HCT116 (cell line): ENCODE measurements around the gene ALDH1A1.

ENCODE experiments used
- CEBPB ChIP-seq: IDR thresholded peaks from 2 replicates; pipeline ENCODE4 v1.6.1; 2012; ENCODE audit warnings: low read depth
- CTCF ChIP-seq, 3 experiments: fragments of 200-600 bp in 1 of 3; sonication (generic) in 1 of 3; IDR thresholded peaks in 2 of 3; conservative IDR thresholded peaks in 1 of 3; 2 replicates each; pipeline ENCODE4 v1.5.1; 2012 to 2017; ENCODE audit warnings: low read depth in 2 of 3, low read length in 2 of 3, antibody characterized with exemption in 1 of 3, borderline replicate concordance in 1 of 3, control low read depth in 1 of 3, mild to moderate bottlenecking in 1 of 3, mixed read lengths in 1 of 3, mixed run types in 1 of 3, moderate library complexity in 1 of 3; ENCODE audit not compliant: insufficient read depth in 1 of 3
- EGR1 ChIP-seq: IDR thresholded peaks from 2 replicates; pipeline ENCODE4 v1.6.1; 2012; ENCODE audit warnings: low read depth
- ELF1 ChIP-seq: IDR thresholded peaks from 2 replicates; pipeline ENCODE4 v1.6.1; 2012; ENCODE audit warnings: low read depth, borderline replicate concordance
- EZH2phosphoT487 ChIP-seq: fragments of 200-600 bp; IDR thresholded peaks from 2 replicates; pipeline ENCODE4 v1.6.1; 2018; ENCODE audit warnings: antibody characterized with exemption, borderline replicate concordance
- JUND ChIP-seq: IDR thresholded peaks from 2 replicates; pipeline ENCODE4 v1.6.1; 2012
- POLR2A ChIP-seq: IDR thresholded peaks from 2 replicates; pipeline ENCODE4 v1.7.0; 2011; ENCODE audit warnings: borderline replicate concordance; ENCODE audit not compliant: insufficient read depth, insufficient read length; ENCODE audit errors: extremely low read depth
- POLR2AphosphoS5 ChIP-seq: IDR thresholded peaks from 2 replicates; pipeline ENCODE4 v1.6.1; 2011; ENCODE audit warnings: mild to moderate bottlenecking, low read depth, low read length, moderate library complexity
- RAD21 ChIP-seq: IDR thresholded peaks from 2 replicates; pipeline ENCODE4 v1.6.1; 2012; ENCODE audit warnings: low read depth, mild to moderate bottlenecking
- REST ChIP-seq: IDR thresholded peaks from 2 replicates; pipeline ENCODE4 v1.6.1; 2012; ENCODE audit warnings: low read depth
- SP1 ChIP-seq: IDR thresholded peaks from 2 replicates; pipeline ENCODE4 v1.6.1; 2012; ENCODE audit warnings: low read depth
- ZFX ChIP-seq: fragments of 450-650 bp; IDR thresholded peaks from 2 replicates; pipeline ENCODE4 v1.6.1; 2017

- TF ChIP-seq EZH2phosphoT487: no peak
- no peak for TF ChIP-seq ZFX
- TF ChIP-seq REST: no peak
- TF ChIP-seq JUND: no peak
- no peak for TF ChIP-seq RAD21
- no peak for TF ChIP-seq SP1
- TF ChIP-seq CTCF (IDR thresholded peaks at IDR 0.05 in 2 of 3, conservative IDR thresholded peaks at IDR 0.05 in 1 of 3; ENCODE audit: borderline replicate concordance in 1 of 3, insufficient read depth in 1 of 3, low read depth in 2 of 3, low read length in 2 of 3): no peak
- TF ChIP-seq POLR2AphosphoS5: no peak
- TF ChIP-seq POLR2A: no peak
- no peak for TF ChIP-seq EGR1
- no peak for TF ChIP-seq CEBPB
- TF ChIP-seq ELF1: no peak
Observed at GRCh38 chr9:72982146-72982799, 29.4 kb upstream of the ALDH1A1 start.
